Mammary epithelial cell (primary cell): ENCODE measurements around the gene UBP1.

Experiments used
- CTCF ChIP-seq, 2 donors: IDR thresholded peaks in 1 of 2; conservative IDR thresholded peaks in 1 of 2; 2 replicates each; pipeline ENCODE4 v1.5.1; 2011 to 2012; ENCODE audit warnings: inconsistent platforms in 2 of 2, low read length in 2 of 2, mild to moderate bottlenecking in 2 of 2, control low read depth in 1 of 2, low read depth in 1 of 2; ENCODE audit not compliant: insufficient read depth in 1 of 2; ENCODE audit errors: extremely low read depth in 1 of 2
- EZH2 ChIP-seq: IDR thresholded peaks from 2 replicates; pipeline ENCODE4 v1.6.1; 2012; ENCODE audit warnings: low read length, inconsistent platforms, borderline replicate concordance

DNA sequence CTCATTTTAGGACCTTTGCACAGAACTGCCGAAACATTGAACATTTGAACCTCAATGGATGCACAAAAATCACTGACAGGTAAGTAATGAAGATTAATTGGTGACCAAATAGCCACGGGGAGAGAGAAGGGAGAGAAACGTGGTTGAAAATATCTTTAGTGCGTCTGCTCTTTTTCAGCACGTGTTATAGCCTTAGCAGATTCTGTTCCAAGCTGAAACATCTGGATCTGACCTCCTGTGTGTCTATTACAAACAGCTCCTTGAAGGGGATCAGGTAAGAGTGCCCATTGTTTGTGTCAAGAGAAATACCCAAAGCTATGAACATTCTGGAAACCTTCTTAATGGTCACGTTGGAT, 67.1 kb downstream of the UBP1 start:
- no peak for TF ChIP-seq CTCF (conservative IDR thresholded peaks at IDR 0.05 in 1 of 2, IDR thresholded peaks at IDR 0.05 in 1 of 2; ENCODE audit: extremely low read depth in 1 of 2, insufficient read depth in 1 of 2, low read depth in 1 of 2, low read length in 2 of 2)
- no peak for TF ChIP-seq EZH2
